H54 (cell line): ENCODE measurements around the gene GPC6.
A peak's percentile ranks its signal among the peaks of the same experiment; 100 is the strongest.

Experiments
- DNase-seq: peaks from one replicate; pipeline ENCODE4 v3.0.0; 2011; ENCODE audit warnings: low spot score, mixed read lengths; ENCODE audit not compliant: insufficient read length
- FAIRE-seq: peaks from 3 replicates; lab custom pipeline; 2011; peaks lifted over from hg19 to GRCh38; lab: Jason Lieb, UNC
- POLR2A ChIP-seq: IDR thresholded peaks from 2 replicates; pipeline ENCODE4 v1.6.1; 2011; ENCODE audit warnings: low read depth, mild to moderate bottlenecking, low read length

The GPC6 gene

GRCh38 chr13:93959796-93960533 lies 733.4 kb downstream of the GPC6 start:
- no peak for TF ChIP-seq POLR2A
- FAIRE-seq (no peak), DNase-seq (no peak)

GRCh38 chr13:93963266-93964145 lies 736.9 kb downstream of the GPC6 start:
- no peak for TF ChIP-seq POLR2A
- FAIRE-seq (peak; percentile 96), DNase-seq (peak; percentile 6)

- no peak for FAIRE-seq
- no peak for DNase-seq
- no peak for TF ChIP-seq POLR2A
These were observed 737.5 kb downstream of the GPC6 start for GRCh38 chr13:93964146-93964512.

- no peak for TF ChIP-seq POLR2A
- DNase-seq (no peak), FAIRE-seq (no peak)
These were observed 739.0 kb downstream of the GPC6 start for GRCh38 chr13:93965587-93965986.

GRCh38 chr13:93966267-93966936 lies 739.8 kb downstream of the GPC6 start:
- DNase-seq (no peak), FAIRE-seq (peak; percentile 72)
- no peak for TF ChIP-seq POLR2A

- DNase-seq (no peak), FAIRE-seq (peak; percentile 50)
- no peak for TF ChIP-seq POLR2A
These were observed 740.7 kb downstream of the GPC6 start for GRCh38 chr13:93967286-93967685.

GRCh38 chr13:93975242-93975641 lies 748.6 kb downstream of the GPC6 start:
- DNase-seq: no peak
- FAIRE-seq: no peak
- no peak for TF ChIP-seq POLR2A

- DNase-seq (no peak), FAIRE-seq (no peak)
- TF ChIP-seq POLR2A: no peak
These were observed 749.9 kb downstream of the GPC6 start for GRCh38 chr13:93976528-93976927.

- FAIRE-seq (peak; percentile 75), DNase-seq (no peak)
- TF ChIP-seq POLR2A: no peak
These were observed 751.4 kb downstream of the GPC6 start for GRCh38 chr13:93977986-93978385.

GRCh38 chr13:93981426-93981977 lies 754.9 kb downstream of the GPC6 start:
- TF ChIP-seq POLR2A: no peak
- DNase-seq: no peak
- peak; percentile 43 for FAIRE-seq

GRCh38 chr13:93982179-93982918 lies 755.7 kb downstream of the GPC6 start:
- FAIRE-seq (peak; percentile 36), DNase-seq (no peak)
- TF ChIP-seq POLR2A: no peak

GRCh38 chr13:93984052-93984451 lies 757.4 kb downstream of the GPC6 start:
- no peak for DNase-seq
- no peak for FAIRE-seq
- TF ChIP-seq POLR2A: no peak

- TF ChIP-seq POLR2A: no peak
- DNase-seq (no peak), FAIRE-seq (no peak)
These were observed 758.3 kb downstream of the GPC6 start for GRCh38 chr13:93984876-93985275.

- DNase-seq: no peak
- no peak for TF ChIP-seq POLR2A
- FAIRE-seq: no peak
These were observed 760.9 kb downstream of the GPC6 start for GRCh38 chr13:93987458-93987857.
